Measurements from ENCODE around the gene GTPBP1. TPM values are rescaled to one million over a fixed set of nuclear protein-coding genes. Genes with fewer than 3 reads are reported as not detected.

Gene GTPBP1
- total and polyA plus RNA-seq, 2 donors (not counting 1 experiment from before 2014, with no cell fraction given), result 77.8 to 174 TPM

DNA sequence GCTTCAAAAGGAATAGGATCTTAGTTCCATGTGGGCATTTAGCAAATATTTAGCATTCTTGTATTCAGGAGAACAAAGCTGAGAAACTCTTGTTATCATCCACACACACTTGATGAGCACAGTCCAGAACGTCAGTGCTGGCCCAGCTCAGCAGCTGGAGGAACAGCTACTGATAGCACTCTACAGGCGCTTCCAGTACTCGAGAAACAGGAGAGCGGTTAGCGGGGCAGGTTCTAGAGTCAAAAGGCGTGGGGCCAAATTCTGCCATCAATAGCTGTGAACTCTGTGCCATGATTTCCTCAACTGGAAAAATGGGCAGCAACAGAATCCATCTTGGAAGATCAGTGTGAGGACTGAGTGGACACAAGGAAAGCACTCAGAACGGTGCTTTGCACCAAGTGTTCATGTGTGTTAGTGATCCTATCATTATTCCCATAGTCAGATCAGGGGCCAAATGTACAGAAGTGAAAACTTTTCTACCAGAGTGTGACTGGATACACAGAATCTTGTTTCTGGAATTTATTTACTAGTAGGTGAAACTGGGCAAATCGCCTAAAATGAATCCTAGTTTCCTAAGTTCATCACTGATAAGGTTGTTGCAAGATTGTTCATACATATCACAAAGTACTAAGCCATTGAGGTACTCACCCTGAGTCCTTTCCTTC is 8.2 kb upstream of the GTPBP1 start:
- ChIA-PET POLR2A (no interaction called here), CTCF (interaction anchor here (0.8 to 6.7 kb wide), 2 partner anchors 16 to 645 kb away, joined by 3 to 51 read pairs; partner anchors contain the start of gene TOMM22)
- H4K20me1 ChIP-seq (ENCODE audit: control insufficient read depth, insufficient read depth, low read length, poor library complexity, severe bottlenecking), result no peaks in the 10 kb centered on the region
- no peaks in the 10 kb centered on the region for H3K9me3 ChIP-seq (ENCODE audit: control extremely low read depth in 1 of 3, control insufficient read depth in 2 of 3, insufficient read depth in 1 of 3, low read length in 2 of 3)
- H3K79me2 ChIP-seq (ENCODE audit: control insufficient read depth, insufficient read depth, low read length), result peaks cover 46% of the 10 kb centered on the region
- peak overlapping the region; percentile 0 for H3K4me2 ChIP-seq (replicated peaks; ENCODE audit: low read depth, low read length, poor library complexity, severe bottlenecking)
- intact Hi-C loops (cut with micrococcal nuclease), result no loop called here
- H3K9me3 Mint-ChIP-seq (ENCODE audit: insufficient read depth), result no peaks in the 10 kb centered on the region
- WGBS (ENCODE audit: insufficient coverage), result 95% methylated on average over 6 of the region's 8 CpGs
- ATAC-seq (ENCODE audit: low read depth), result no peak
- H3K27ac ChIP-seq (ENCODE audit: low read length in 2 of 2), result peak overlapping the region in 1 of 2 donors; percentile 35
- no peak overlapping the region for H3K27ac Mint-ChIP-seq
- no peak for TF ChIP-seq EZH2 (IDR thresholded peaks at IDR 0.05; ENCODE audit: borderline replicate concordance, insufficient read depth, low read depth, low read length, poor library complexity, severe bottlenecking)
- TF ChIP-seq, protein P1, sequence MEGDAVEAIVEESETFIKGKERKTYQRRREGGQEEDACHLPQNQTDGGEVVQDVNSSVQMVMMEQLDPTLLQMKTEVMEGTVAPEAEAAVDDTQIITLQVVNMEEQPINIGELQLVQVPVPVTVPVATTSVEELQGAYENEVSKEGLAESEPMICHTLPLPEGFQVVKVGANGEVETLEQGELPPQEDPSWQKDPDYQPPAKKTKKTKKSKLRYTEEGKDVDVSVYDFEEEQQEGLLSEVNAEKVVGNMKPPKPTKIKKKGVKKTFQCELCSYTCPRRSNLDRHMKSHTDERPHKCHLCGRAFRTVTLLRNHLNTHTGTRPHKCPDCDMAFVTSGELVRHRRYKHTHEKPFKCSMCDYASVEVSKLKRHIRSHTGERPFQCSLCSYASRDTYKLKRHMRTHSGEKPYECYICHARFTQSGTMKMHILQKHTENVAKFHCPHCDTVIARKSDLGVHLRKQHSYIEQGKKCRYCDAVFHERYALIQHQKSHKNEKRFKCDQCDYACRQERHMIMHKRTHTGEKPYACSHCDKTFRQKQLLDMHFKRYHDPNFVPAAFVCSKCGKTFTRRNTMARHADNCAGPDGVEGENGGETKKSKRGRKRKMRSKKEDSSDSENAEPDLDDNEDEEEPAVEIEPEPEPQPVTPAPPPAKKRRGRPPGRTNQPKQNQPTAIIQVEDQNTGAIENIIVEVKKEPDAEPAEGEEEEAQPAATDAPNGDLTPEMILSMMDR (IDR thresholded peaks at IDR 0.05), result no peak
- peaks cover 68% of the 10 kb centered on the region for H3K4me1 Mint-ChIP-seq
- no peak overlapping the region for H2AFZ ChIP-seq (ENCODE audit: insufficient read depth, low read depth, low read length, poor library complexity, severe bottlenecking)
- no peaks in the 10 kb centered on the region for H3K27me3 Mint-ChIP-seq
- peaks cover 25 to 38% of the 10 kb centered on the region in 2 donors for H3K4me1 ChIP-seq (ENCODE audit: control insufficient read depth in 2 of 2, insufficient read depth in 2 of 2, low read length in 2 of 2)
- DNase-seq, result no peak
- no peaks in the 10 kb centered on the region for H3K27me3 ChIP-seq (replicated peaks in 1 of 4; ENCODE audit: control extremely low read depth in 1 of 4, control insufficient read depth in 3 of 4, insufficient read depth in 4 of 4, low read length in 3 of 4)
- H3K9ac ChIP-seq (ENCODE audit: low read length), result no peak overlapping the region
- no peak overlapping the region for H3K4me3 ChIP-seq (ENCODE audit: control extremely low read depth in 1 of 5, extremely low read depth in 1 of 5, insufficient read depth in 1 of 5, low read depth in 2 of 5, low read length in 4 of 5)
- peaks cover 0 to 3% of the 10 kb centered on the region in 2 experiments for H3K36me3 ChIP-seq (replicated peaks in 1 of 2; ENCODE audit: control extremely low read depth in 1 of 2, control insufficient read depth in 1 of 2, extremely low read depth in 1 of 2, insufficient read depth in 2 of 2, low read length in 1 of 2)
- peak overlapping the region; percentile 94 for H3K4me3 Mint-ChIP-seq

DNA sequence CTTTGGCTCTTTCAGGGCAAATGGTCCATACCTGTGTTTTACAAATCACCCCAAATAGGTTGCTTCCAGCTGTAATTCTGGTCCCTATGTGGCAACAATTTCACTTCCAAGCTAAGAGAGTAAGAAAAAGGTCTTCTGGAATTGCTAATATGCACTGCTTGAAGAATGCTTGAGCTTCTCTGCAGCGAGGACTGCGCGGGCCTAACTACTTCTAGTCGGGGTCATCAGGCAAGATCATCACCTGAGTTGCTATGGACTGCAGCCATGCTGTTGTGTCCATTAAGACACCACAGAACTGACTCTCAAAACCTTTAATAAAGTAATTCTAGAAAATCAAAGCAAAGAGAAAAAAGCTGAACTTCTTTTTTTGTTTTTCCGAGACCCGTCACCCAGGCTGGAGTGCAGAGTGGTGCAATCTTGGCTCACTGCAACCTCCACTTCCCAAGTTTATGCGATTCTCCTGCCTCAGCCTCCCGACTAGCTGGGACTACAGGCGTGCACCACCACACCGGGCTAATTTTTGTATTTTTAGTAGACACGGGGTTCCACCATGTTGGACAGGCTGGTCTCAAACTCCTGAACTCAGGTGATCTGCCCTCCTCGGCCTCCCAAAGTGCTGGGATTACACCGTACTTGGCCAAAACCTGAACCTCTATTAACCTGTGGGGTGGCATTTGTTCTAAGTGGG is 7.2 kb upstream of the GTPBP1 start:
- Histone ChIP-seq H3K27me3 (replicated peaks in 1 of 4; ENCODE audit: control extremely low read depth in 1 of 4, control insufficient read depth in 3 of 4, insufficient read depth in 4 of 4, low read length in 3 of 4) (no peaks in the 10 kb centered on the region), H4K20me1 (ENCODE audit: control insufficient read depth, insufficient read depth, low read length, poor library complexity, severe bottlenecking) (no peaks in the 10 kb centered on the region), H3K9ac (ENCODE audit: low read length) (no peak overlapping the region), H2AFZ (ENCODE audit: insufficient read depth, low read depth, low read length, poor library complexity, severe bottlenecking) (no peak overlapping the region), H3K27ac (ENCODE audit: low read length in 2 of 2) (peak overlapping the region in 1 of 2 donors; percentile 99), H3K79me2 (ENCODE audit: control insufficient read depth, insufficient read depth, low read length) (peaks cover 46% of the 10 kb centered on the region), H3K4me1 (ENCODE audit: control insufficient read depth in 2 of 2, insufficient read depth in 2 of 2, low read length in 2 of 2) (peaks cover 25 to 37% of the 10 kb centered on the region in 2 donors), H3K36me3 (replicated peaks in 1 of 2; ENCODE audit: control extremely low read depth in 1 of 2, control insufficient read depth in 1 of 2, extremely low read depth in 1 of 2, insufficient read depth in 2 of 2, low read length in 1 of 2) (no peaks in the 10 kb centered on the region), H3K4me2 (replicated peaks; ENCODE audit: low read depth, low read length, poor library complexity, severe bottlenecking) (peak overlapping the region; percentile 74), H3K4me3 (ENCODE audit: control extremely low read depth in 1 of 5, extremely low read depth in 1 of 5, insufficient read depth in 1 of 5, low read depth in 2 of 5, low read length in 4 of 5) (no peak overlapping the region), H3K9me3 (ENCODE audit: control extremely low read depth in 1 of 3, control insufficient read depth in 2 of 3, insufficient read depth in 1 of 3, low read length in 2 of 3) (no peaks in the 10 kb centered on the region)
- H3K27ac Mint-ChIP-seq, result peak overlapping the region; percentile 59
- intact Hi-C loops (cut with micrococcal nuclease), result no loop called here
- ChIA-PET POLR2A (interaction anchor here (2.0 kb wide), 1 partner anchor 17 kb away, joined by 9 read pairs; the partner anchor contains the start of gene TOMM22), CTCF (interaction anchor here (0.8 to 6.7 kb wide), 7 partner anchors 9 to 646 kb away, joined by 3 to 51 read pairs (median 4); partner anchors contain the start of genes RPL3 and TOMM22)
- H3K4me3 Mint-ChIP-seq, result peak overlapping the region; percentile 94
- H3K4me1 Mint-ChIP-seq, result peaks cover 65% of the 10 kb centered on the region
- H3K9me3 Mint-ChIP-seq (ENCODE audit: insufficient read depth), result no peaks in the 10 kb centered on the region
- ATAC-seq (ENCODE audit: low read depth) (no peak), DNase-seq (no peak)
- no peaks in the 10 kb centered on the region for H3K27me3 Mint-ChIP-seq
- TF ChIP-seq, protein P1 (IDR thresholded peaks at IDR 0.05), result no peak
- no peak for TF ChIP-seq EZH2 (IDR thresholded peaks at IDR 0.05; ENCODE audit: borderline replicate concordance, insufficient read depth, low read depth, low read length, poor library complexity, severe bottlenecking)
- 98% methylated on average over 11 of the region's 13 CpGs for WGBS (ENCODE audit: insufficient coverage)
